Fibroblast of villous mesenchyme (primary cell): ENCODE results near the gene MGMT. TPM values are rescaled to one million over a fixed set of nuclear protein-coding genes. Genes with fewer than 3 reads are reported as not detected.

Experiments used
- DNase-seq: peaks from one replicate; pipeline ENCODE4 v3.0.0-alpha.2; 2010; ENCODE audit warnings: low read depth
- H3K4me3 ChIP-seq: 2 replicates; pipeline ENCODE4 v1.5.1; 2011; ENCODE audit warnings: low read depth, mild to moderate bottlenecking, low read length
- CTCF ChIP-seq: IDR thresholded peaks from 2 replicates; pipeline ENCODE4 v1.5.1; 2012; ENCODE audit warnings: low read depth, mild to moderate bottlenecking, low read length; ENCODE audit not compliant: insufficient read depth
- total RNA-seq: library from RNA; depleted of rRNA; stranded (reverse); fragments of >200 nt; gene quantifications from 2 replicates; pipeline ENCODE4 v1.2.3, GENCODE V29; 2012

The MGMT gene
- total RNA-seq, 1 donor = 10.4 TPM

GRCh38 chr10:129676014-129676413, 209.0 kb downstream of the MGMT start:
- no peak for TF ChIP-seq CTCF
- no peak overlapping the region for H3K4me3 ChIP-seq
- no peak for DNase-seq

- no peak for TF ChIP-seq CTCF
Measured at GRCh38 chr10:129677377-129677927, 210.4 kb downstream of the MGMT start.

GRCh38 chr10:129678186-129678585, 211.1 kb downstream of the MGMT start:
- H3K4me3 ChIP-seq = no peak overlapping the region
- TF ChIP-seq CTCF = no peak

More at GRCh38 chr10:129677377-129677927, 210.4 kb downstream of the MGMT start:
- DNase-seq = no peak
- no peak overlapping the region for H3K4me3 ChIP-seq

GRCh38 chr10:129679207-129679606, 212.2 kb downstream of the MGMT start:
- no peak for TF ChIP-seq CTCF
- DNase-seq = no peak
- no peak overlapping the region for H3K4me3 ChIP-seq

More at GRCh38 chr10:129678186-129678585, 211.1 kb downstream of the MGMT start:
- DNase-seq = no peak

GRCh38 chr10:129680661-129681344, 213.8 kb downstream of the MGMT start:
- H3K4me3 ChIP-seq = no peak overlapping the region
- no peak for TF ChIP-seq CTCF
- DNase-seq = no peak

GRCh38 chr10:129681856-129682255, 214.8 kb downstream of the MGMT start:
- no peak for DNase-seq
- TF ChIP-seq CTCF = no peak
- H3K4me3 ChIP-seq = no peak overlapping the region
